Right lobe of liver (tissue), 4 donors: Measurements from ENCODE around the gene RBMS3.

ENCODE experiments used
- CTCF ChIP-seq, 4 donors: fragments of 200-600 bp in 3 of 4; fragments of 450-650 bp in 1 of 4; IDR thresholded peaks; one replicate each; pipeline versions ENCODE4 v1.5.1 to v1.8.0; 2016 to 2022; ENCODE audit warnings: antibody characterized with exemption in 4 of 4, mild to moderate bottlenecking in 2 of 4
- POLR2A ChIP-seq: fragments of 450-650 bp; IDR thresholded peaks from one replicate; pipeline ENCODE4 v1.6.1; 2017; ENCODE audit warnings: antibody characterized with exemption, mild to moderate bottlenecking
- donor health status: DM: no; HTN: no; CAD: no.
- donor health status: DM: no; HTN: no; CAD: no.
- donor health status: DM: no; HTN: yes; CAD: no.

- no peak for TF ChIP-seq CTCF (IDR thresholded peaks at IDR 0.05)
- TF ChIP-seq POLR2A: no peak
Measured at GRCh38 chr3:29555590-29555989, 274.7 kb downstream of the RBMS3 start.
